K562 (cell line): ENCODE measurements around the gene NRARP. TPM values are rescaled to one million over a fixed set of nuclear protein-coding genes. Genes with fewer than 3 reads are reported as not detected.

Experiments used
- CBX1 ChIP-seq: sonication (generic); IDR thresholded peaks from 2 replicates; pipeline ENCODE4 v1.6.1; 2016; ENCODE audit warnings: antibody characterized with exemption, low read depth, mild to moderate bottlenecking
- CTCF ChIP-seq, 3 experiments: IDR thresholded peaks in 2 of 3; conservative IDR thresholded peaks in 1 of 3; 2 replicates each; pipeline ENCODE4 v1.5.1; 2011 to 2012; ENCODE audit warnings: low read length in 3 of 3, mild to moderate bottlenecking in 3 of 3, control low read depth in 2 of 3, improper control_type of control experiment in 1 of 3, inconsistent platforms in 1 of 3, low read depth in 1 of 3, mixed read lengths in 1 of 3, moderate library complexity in 1 of 3; ENCODE audit not compliant: insufficient read depth in 2 of 3
- GABPB1 ChIP-seq: sonication (generic); formaldehyde crosslinking; IDR thresholded peaks from 2 replicates; pipeline ENCODE4 v1.8.0; 2022; ENCODE audit warnings: mild to moderate bottlenecking, missing genetic modification reagents
- HNRNPL ChIP-seq: fragments of 200-400 bp; formaldehyde crosslinking; IDR thresholded peaks from 2 replicates; pipeline ENCODE4 v1.6.1; 2017; ENCODE audit warnings: low read depth, mild to moderate bottlenecking, low read length
- MEF2A ChIP-seq: IDR thresholded peaks from 2 replicates; pipeline ENCODE4 v1.6.1; 2011; ENCODE audit warnings: low read depth, mild to moderate bottlenecking, low read length, moderate library complexity; ENCODE audit not compliant: control insufficient read depth
- RBM39 ChIP-seq: fragments of 200-400 bp; formaldehyde crosslinking; optimal IDR thresholded peaks from 2 replicates; pipeline ENCODE3; 2018; ENCODE audit warnings: low read depth, low read length
- REST ChIP-seq, 2 experiments: fragments of 450-650 bp; formaldehyde crosslinking in 1 of 2; IDR thresholded peaks; 2 replicates each; pipeline versions ENCODE4 v1.4.0 to v1.6.1; 2014 to 2020; ENCODE audit warnings: mild to moderate bottlenecking in 2 of 2, borderline replicate concordance in 1 of 2, low read depth in 1 of 2
- RFX7 ChIP-seq: fragments of 250-450 bp; sonication (Bioruptor Pico); IDR thresholded peaks from 2 replicates; pipeline ENCODE4 v1.5.1; 2021; ENCODE audit warnings: mild to moderate bottlenecking
- SRF ChIP-seq, 2 experiments: fragments of 250-450, 450-650 bp in 1 of 2; sonication (Bioruptor Pico) in 1 of 2; sonication (generic) in 1 of 2; formaldehyde crosslinking; IDR thresholded peaks; 2 replicates each; pipeline versions ENCODE4 v1.5.0 to v1.5.1; 2020 to 2022; ENCODE audit warnings: mild to moderate bottlenecking in 1 of 2, missing genetic modification reagents in 1 of 2
- TBL1XR1 ChIP-seq, 2 experiments: IDR thresholded peaks; 2 replicates each; pipeline ENCODE4 v1.6.1; 2012; ENCODE audit warnings: improper control_type of control experiment in 2 of 2, low read length in 2 of 2, mild to moderate bottlenecking in 1 of 2
- THAP7 ChIP-seq: fragments of 250-450 bp; sonication (Bioruptor Pico); IDR thresholded peaks from 2 replicates; pipeline ENCODE4 v1.5.0; 2021
- ZNF232 ChIP-seq: sonication (generic); formaldehyde crosslinking; IDR thresholded peaks from 2 replicates; pipeline ENCODE4 v1.8.0; 2022; ENCODE audit warnings: mild to moderate bottlenecking, missing genetic modification reagents
- ZNF277 ChIP-seq: fragments of 250-450 bp; sonication (Bioruptor Pico); IDR thresholded peaks from 2 replicates; pipeline ENCODE4 v1.8.0; 2022; ENCODE audit warnings: inconsistent platforms, mild to moderate bottlenecking, moderate library complexity, borderline replicate concordance
- ZNF584 ChIP-seq: fragments of 200-800 bp; sonication (Bioruptor generic); IDR thresholded peaks from 2 replicates; pipeline ENCODE4 v1.6.1; 2016; ENCODE audit warnings: low read depth, mild to moderate bottlenecking, missing genetic modification characterization, missing compliant biosample characterization
- polyA plus RNA-seq, 8 experiments: library from polyadenylated mRNA; depleted of rRNA in 4 of 8; stranded (reverse) in 5 of 8; unstranded in 3 of 8; fragments of >200 nt; fragmentation: Nextera tagmentation in 2 of 8; fragmentation: Illumina TruSeq in 1 of 8; extraction: Ambion mirVana in 2 of 8; extraction: Trizol in 1 of 8; gene quantifications; 2 replicates each; pipeline versions ENCODE4 v1.2.1 to v1.2.3, GENCODE V29; 2011 to 2014; ENCODE audit warnings: inconsistent platforms in 1 of 8, missing spikeins in 1 of 8
- total RNA-seq, 7 experiments: library from RNA; depleted of rRNA in 6 of 7; stranded (reverse); fragments of >200 nt in 6 of 7; fragmentation: Illumina TruSeq in 2 of 7; extraction: Trizol in 2 of 7; gene quantifications; 2 replicates each; pipeline versions ENCODE4 v1.2.1 to v1.2.3, GENCODE V29; 2011 to 2021; ENCODE audit warnings: low replicate concordance in 1 of 7

NRARP gene
- total and polyA plus RNA-seq, 9 of the 15 experiments (the other 6 are each of a cell fraction or from before 2014, with no cell fraction given), result 2.0 to 24.5 (median 7.2) TPM; not detected in 2

GRCh38 chr9:137277329-137278041 lies 24.6 kb downstream of the NRARP start, which contains the start of gene TOR4A (continued):
- TF ChIP-seq HNRNPL (peak; percentile 85), CBX1 (0 out of 2 replicates have a peak, but pooled peaks have one; percentile 21), ZNF232 (CRISPR knock-in tag) (no peak), SRF (CRISPR knock-in tag; IDR thresholded peaks at IDR 0.05) (peak in 1 of 2 experiments; percentile 69; a peak in 2 of 4 replicates), RFX7 (no peak), GABPB1 (CRISPR knock-in tag) (peak; percentile 77; the same call in 1 of the 2 replicates), RBM39 (no peak), THAP7 (no peak), CTCF (IDR thresholded peaks at IDR 0.05 in 2 of 3, conservative IDR thresholded peaks at IDR 0.05 in 1 of 3; ENCODE audit: insufficient read depth in 2 of 3, low read depth in 1 of 3, low read length in 3 of 3) (peak; percentile 63 to 81 (median 74)), REST (IDR thresholded peaks at IDR 0.05; ENCODE audit: borderline replicate concordance) (peak; percentile 39; the same call in 1 of the 2 replicates), REST (CRISPR knock-in tag; IDR thresholded peaks at IDR 0.05; ENCODE audit: low read depth) (no peak; the same call in 1 of the 2 replicates), TBL1XR1 (IDR thresholded peaks at IDR 0.05; ENCODE audit: low read length in 2 of 2) (no peak; a peak in 1 of 4 replicates), ZNF277 (CRISPR knock-in tag) (no peak), ZNF584 (CRISPR knock-in tag) (0 out of 2 replicates have a peak, but pooled peaks have one; percentile 38), MEF2A (0 out of 2 replicates have a peak, but pooled peaks have one; percentile 0)
